ENCODE results near the gene MYO5A.
A peak's percentile ranks its signal among the peaks of the same experiment; 100 is the strongest.

The MYO5A gene

DNA sequence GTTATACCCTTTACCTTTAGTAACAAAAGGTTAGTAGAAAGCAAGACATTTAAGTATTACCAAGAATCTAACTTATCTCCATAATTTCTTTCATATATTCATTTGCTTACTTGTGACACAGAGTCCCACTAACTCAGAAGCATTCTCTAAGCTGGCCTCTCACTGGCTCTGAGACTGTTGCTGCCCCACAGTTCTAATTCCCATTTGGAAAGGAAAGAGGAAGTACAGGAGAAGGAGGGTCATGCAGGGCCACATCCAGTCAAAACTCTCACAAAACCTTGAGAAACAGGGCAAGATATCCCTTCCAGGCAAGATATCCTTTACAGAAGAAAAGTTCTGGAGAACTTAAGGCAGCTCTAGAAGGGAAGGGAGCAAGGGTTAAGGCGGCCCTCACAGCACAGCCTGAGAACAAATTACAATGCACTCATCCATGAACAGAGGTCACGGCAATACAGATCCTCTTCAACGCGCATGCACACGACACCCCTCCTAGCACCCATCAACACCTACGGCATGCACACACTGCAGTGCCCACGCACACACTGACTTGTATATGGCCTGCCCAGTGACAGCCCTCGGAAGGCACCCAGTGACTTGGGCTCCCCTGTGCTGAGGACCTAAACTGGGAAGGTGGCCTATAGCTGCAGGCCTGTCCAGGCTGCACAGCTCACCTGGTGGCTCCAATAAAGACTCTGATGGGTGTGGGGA lies 220.1 kb downstream of the MYO5A start:
- no peak overlapping the region for H3K4me3 ChIP-seq (ENCODE audit: low read depth, low read length)
- no peak for TF ChIP-seq POLR2A (IDR thresholded peaks at IDR 0.05; ENCODE audit: extremely low read depth, insufficient read length)
- TF ChIP-seq, protein P1, sequence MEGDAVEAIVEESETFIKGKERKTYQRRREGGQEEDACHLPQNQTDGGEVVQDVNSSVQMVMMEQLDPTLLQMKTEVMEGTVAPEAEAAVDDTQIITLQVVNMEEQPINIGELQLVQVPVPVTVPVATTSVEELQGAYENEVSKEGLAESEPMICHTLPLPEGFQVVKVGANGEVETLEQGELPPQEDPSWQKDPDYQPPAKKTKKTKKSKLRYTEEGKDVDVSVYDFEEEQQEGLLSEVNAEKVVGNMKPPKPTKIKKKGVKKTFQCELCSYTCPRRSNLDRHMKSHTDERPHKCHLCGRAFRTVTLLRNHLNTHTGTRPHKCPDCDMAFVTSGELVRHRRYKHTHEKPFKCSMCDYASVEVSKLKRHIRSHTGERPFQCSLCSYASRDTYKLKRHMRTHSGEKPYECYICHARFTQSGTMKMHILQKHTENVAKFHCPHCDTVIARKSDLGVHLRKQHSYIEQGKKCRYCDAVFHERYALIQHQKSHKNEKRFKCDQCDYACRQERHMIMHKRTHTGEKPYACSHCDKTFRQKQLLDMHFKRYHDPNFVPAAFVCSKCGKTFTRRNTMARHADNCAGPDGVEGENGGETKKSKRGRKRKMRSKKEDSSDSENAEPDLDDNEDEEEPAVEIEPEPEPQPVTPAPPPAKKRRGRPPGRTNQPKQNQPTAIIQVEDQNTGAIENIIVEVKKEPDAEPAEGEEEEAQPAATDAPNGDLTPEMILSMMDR (IDR thresholded peaks at IDR 0.05; ENCODE audit: low read depth, low read length): no peak
- TF ChIP-seq MYC (IDR thresholded peaks at IDR 0.05; ENCODE audit: low read depth, low read length): no peak
- TF ChIP-seq, protein P2, sequence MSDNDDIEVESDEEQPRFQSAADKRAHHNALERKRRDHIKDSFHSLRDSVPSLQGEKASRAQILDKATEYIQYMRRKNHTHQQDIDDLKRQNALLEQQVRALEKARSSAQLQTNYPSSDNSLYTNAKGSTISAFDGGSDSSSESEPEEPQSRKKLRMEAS (IDR thresholded peaks at IDR 0.05; ENCODE audit: low read depth, low read length): no peak
- peak; percentile 35 for DNase-seq (ENCODE audit: low read depth)

DNA sequence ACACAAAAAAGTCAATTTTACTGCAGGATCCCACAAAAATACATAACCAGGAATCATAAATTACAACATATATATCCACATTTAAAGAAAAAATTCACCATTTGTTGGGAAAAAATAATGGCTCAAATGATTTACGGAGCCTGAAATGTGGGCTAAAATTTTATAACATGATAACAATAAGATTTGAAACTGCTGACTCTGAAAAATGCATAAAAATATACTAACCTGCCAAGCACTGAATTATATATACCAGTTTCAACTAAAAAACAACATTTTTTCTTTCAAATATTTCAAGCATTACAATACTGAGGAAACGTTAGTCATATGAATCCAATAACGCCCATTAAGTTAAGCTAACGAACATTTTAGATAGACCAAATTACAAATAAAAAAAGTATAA lies 220.8 kb downstream of the MYO5A start:
- DNase-seq (ENCODE audit: low read depth): no peak
- TF ChIP-seq POLR2A (IDR thresholded peaks at IDR 0.05; ENCODE audit: extremely low read depth, insufficient read length): no peak
- H3K4me3 ChIP-seq (ENCODE audit: low read depth, low read length): no peak overlapping the region

DNA sequence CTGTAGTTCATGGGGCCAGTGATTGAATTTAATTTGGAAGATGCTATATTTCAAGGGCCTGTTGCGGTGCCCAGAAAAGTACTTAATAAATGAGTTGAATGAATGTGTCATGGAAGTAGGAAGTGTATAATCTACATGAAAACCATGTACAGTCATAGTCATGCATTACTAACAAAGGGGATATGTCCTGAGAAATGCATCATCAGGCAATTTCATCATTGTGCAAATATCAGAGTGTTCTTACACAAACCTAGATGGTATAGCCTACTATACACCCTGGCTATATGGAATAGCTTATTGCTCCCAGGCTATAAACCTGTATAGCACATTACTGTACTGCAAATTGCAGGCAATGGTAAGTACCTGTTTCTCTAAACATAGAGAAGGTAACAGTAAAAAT lies 222.4 kb downstream of the MYO5A start:
- TF ChIP-seq MYC (IDR thresholded peaks at IDR 0.05; ENCODE audit: low read depth, low read length) (no peak), POLR2A (IDR thresholded peaks at IDR 0.05; ENCODE audit: extremely low read depth, insufficient read length) (no peak)
- TF ChIP-seq, protein P1 (IDR thresholded peaks at IDR 0.05; ENCODE audit: low read depth, low read length): no peak
- TF ChIP-seq, protein P2 (IDR thresholded peaks at IDR 0.05; ENCODE audit: low read depth, low read length): no peak
- no peak overlapping the region for H3K4me3 ChIP-seq (ENCODE audit: low read depth, low read length)
- no peak for DNase-seq (ENCODE audit: low read depth)

DNA sequence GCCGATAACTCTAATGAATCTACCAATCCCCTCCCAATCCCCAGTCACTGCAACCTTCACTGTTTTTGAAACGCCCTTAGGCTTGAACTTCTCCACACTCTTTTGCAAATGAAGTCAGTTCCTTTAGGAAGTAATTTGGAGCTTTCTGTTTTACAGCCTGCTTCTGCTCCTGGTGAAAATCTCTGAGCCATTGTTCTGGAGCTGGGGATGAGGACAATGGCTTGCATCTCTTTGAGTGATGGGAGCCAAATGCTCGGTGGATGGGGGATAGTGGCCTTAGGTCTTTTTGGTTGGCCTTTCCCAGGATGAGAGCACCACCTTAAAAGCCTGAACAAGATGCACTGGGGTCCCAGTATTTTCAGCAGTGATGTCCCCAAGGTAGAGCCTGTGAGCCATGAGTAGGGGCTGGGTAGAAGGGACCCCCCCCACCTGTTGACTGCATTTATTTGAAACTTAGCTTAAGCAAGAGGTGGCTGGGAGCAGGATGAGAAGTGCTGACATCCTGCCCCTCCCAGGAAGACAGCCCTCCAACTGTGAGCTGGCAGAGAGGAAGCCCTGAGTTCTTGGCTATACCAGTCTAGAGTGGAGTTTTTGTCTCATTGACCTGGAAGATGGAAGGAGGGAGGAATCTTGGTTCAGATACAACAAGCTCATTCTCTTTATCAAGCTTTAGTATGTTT lies 225.4 kb downstream of the MYO5A start:
- TF ChIP-seq, protein P1 (IDR thresholded peaks at IDR 0.05; ENCODE audit: low read depth, low read length): no peak
- TF ChIP-seq MYC (IDR thresholded peaks at IDR 0.05; ENCODE audit: low read depth, low read length) (no peak), POLR2A (IDR thresholded peaks at IDR 0.05; ENCODE audit: extremely low read depth, insufficient read length) (no peak)
- TF ChIP-seq, protein P2 (IDR thresholded peaks at IDR 0.05; ENCODE audit: low read depth, low read length): no peak

DNA sequence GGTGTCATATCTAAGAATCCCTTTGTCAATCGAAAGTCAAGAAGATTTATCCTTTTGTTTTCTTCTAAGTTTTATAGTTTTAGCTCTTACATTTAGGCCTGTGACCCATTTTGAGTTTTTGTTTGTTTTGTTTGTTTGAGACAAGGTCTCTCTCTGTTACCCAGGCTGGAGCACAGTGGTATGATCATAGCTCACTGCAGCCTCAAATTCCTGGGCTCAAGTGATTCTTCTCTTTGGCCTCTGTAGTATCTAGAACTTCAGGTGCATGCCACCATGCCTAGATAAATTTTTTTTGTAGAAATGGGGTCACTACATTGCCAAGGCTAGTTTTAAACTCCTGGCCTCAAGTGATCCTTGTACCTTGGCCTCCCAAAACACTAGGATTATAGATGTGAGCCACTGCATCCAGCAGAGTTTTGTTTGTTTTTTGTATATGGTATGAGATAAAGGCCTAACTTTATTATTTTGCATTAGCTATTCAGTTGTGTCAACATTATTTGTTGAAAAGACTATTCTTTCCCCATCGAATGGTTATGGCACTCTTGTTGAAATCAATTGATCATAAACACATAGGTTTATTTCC lies 227.3 kb downstream of the MYO5A start:
- no peak overlapping the region for H3K4me3 ChIP-seq (ENCODE audit: low read depth, low read length)
- TF ChIP-seq POLR2A (IDR thresholded peaks at IDR 0.05; ENCODE audit: extremely low read depth, insufficient read length) (no peak), MYC (IDR thresholded peaks at IDR 0.05; ENCODE audit: low read depth, low read length) (no peak)
- TF ChIP-seq, protein P2 (IDR thresholded peaks at IDR 0.05; ENCODE audit: low read depth, low read length): no peak
- TF ChIP-seq, protein P1 (IDR thresholded peaks at IDR 0.05; ENCODE audit: low read depth, low read length): no peak
- no peak for DNase-seq (ENCODE audit: low read depth)

More for the DNA sequence above, 225.4 kb downstream of the MYO5A start:
- DNase-seq (ENCODE audit: low read depth): no peak
- H3K4me3 ChIP-seq (ENCODE audit: low read depth, low read length): no peak overlapping the region

DNA sequence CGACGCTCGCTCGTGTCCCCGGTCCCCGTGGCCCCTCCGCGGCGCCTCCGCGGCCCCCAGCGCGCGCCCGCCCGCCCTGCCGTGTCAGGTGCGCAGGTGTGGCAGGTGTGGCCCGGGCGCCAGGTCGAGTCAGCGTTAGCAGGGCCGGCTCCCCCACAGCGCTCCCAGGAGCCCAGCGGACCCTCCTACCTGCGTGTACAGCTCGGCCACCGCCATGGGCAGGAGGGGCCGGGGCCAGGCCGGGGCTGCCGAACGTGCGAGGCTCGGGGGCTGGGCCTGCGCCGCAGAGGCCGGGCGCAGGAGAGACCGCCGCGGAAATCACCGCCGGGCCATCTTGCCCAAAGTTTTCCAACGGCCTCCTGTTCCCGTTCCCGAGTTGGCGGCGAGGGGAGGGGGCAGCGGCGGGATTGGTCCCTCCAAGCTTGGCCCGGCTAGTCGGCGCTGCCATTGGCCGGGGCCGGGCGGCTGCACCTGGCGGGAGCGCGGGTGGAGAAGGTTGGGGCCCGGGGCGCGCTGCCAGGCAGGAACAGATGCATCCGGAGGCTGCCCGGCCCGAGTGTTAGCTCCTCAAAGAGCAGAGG lies 233.2 kb downstream of the MYO5A start, which contains the start of gene MYO5C:
MYO5C (minus strand) TSS at position 384 of the 581 bp plus-strand sequence; CDS start at position 216, 168 bp downstream.
- no peak for DNase-seq (ENCODE audit: low read depth)
- TF ChIP-seq POLR2A (IDR thresholded peaks at IDR 0.05; ENCODE audit: extremely low read depth, insufficient read length): no peak
- TF ChIP-seq MYC (IDR thresholded peaks at IDR 0.05; ENCODE audit: low read depth, low read length): no peak
- TF ChIP-seq, protein P2 (IDR thresholded peaks at IDR 0.05; ENCODE audit: low read depth, low read length): no peak
- TF ChIP-seq, protein P1 (IDR thresholded peaks at IDR 0.05; ENCODE audit: low read depth, low read length): no peak
- no peak within 1 kb of the TSS for H3K4me3 ChIP-seq (ENCODE audit: low read depth, low read length)

All from NB4 (cell line).